Measurements from ENCODE around the gene EHF.
A peak's percentile ranks its signal among the peaks of the same experiment; 100 is the strongest.
"Not testable (repeated sequence)": the region's sequence is repeated elsewhere in the genome, so short reads cannot be mapped to it uniquely, and the experiment has no call there.

EHF gene

GRCh38 chr11:34620820-34621792, at the start of gene EHF:
TSS of gene EHF (plus strand) at chr11:34621093. CDS start at chr11:34642631, 21,538 bp downstream.
- no peak for DNase-seq (ENCODE audit: low read depth)

- no peak for DNase-seq (ENCODE audit: low read depth)
Measured at GRCh38 chr11:34573537-34573936, 47.4 kb upstream of the EHF start.

- DNase-seq (ENCODE audit: low read depth) = no peak
Measured at GRCh38 chr11:34575261-34575660, 45.6 kb upstream of the EHF start.

- DNase-seq (ENCODE audit: low read depth) = no peak
Measured at GRCh38 chr11:34575671-34576070, 45.2 kb upstream of the EHF start.

GRCh38 chr11:34576331-34576730, 44.6 kb upstream of the EHF start:
- DNase-seq (ENCODE audit: low read depth) = no peak

- no peak for DNase-seq (ENCODE audit: low read depth)
Measured at GRCh38 chr11:34583818-34584217, 37.1 kb upstream of the EHF start.

GRCh38 chr11:34585304-34585734, 35.6 kb upstream of the EHF start:
- no peak for DNase-seq (ENCODE audit: low read depth)

- DNase-seq (ENCODE audit: low read depth) = peak; percentile 63
Measured at GRCh38 chr11:34585735-34586487, 35.0 kb upstream of the EHF start.

GRCh38 chr11:34586488-34587281, 34.2 kb upstream of the EHF start:
- DNase-seq (ENCODE audit: low read depth) = no peak

GRCh38 chr11:34587282-34587677, 33.6 kb upstream of the EHF start:
- no peak for DNase-seq (ENCODE audit: low read depth)

- DNase-seq (ENCODE audit: low read depth) = no peak
Measured at GRCh38 chr11:34588023-34588422, 32.9 kb upstream of the EHF start.

GRCh38 chr11:34588701-34589100, 32.2 kb upstream of the EHF start:
- DNase-seq (ENCODE audit: low read depth) = no peak

GRCh38 chr11:34589177-34589576, 31.7 kb upstream of the EHF start:
- not testable (repeated sequence) for DNase-seq (ENCODE audit: low read depth)

GRCh38 chr11:34593085-34593484, 27.8 kb upstream of the EHF start:
- no peak for DNase-seq (ENCODE audit: low read depth)

GRCh38 chr11:34594603-34595002, 26.3 kb upstream of the EHF start:
- DNase-seq (ENCODE audit: low read depth) = no peak

- DNase-seq (ENCODE audit: low read depth) = no peak
Measured at GRCh38 chr11:34595391-34595790, 25.5 kb upstream of the EHF start.

- DNase-seq (ENCODE audit: low read depth) = no peak
Measured at GRCh38 chr11:34595960-34596644, 24.8 kb upstream of the EHF start.

GRCh38 chr11:34599406-34599945, 21.4 kb upstream of the EHF start:
- no peak for DNase-seq (ENCODE audit: low read depth)

- DNase-seq (ENCODE audit: low read depth) = no peak
Measured at GRCh38 chr11:34600339-34601084, 20.4 kb upstream of the EHF start.

GRCh38 chr11:34601085-34601444, 19.8 kb upstream of the EHF start:
- DNase-seq (ENCODE audit: low read depth) = no peak

- DNase-seq (ENCODE audit: low read depth) = no peak
Measured at GRCh38 chr11:34601609-34602008, 19.3 kb upstream of the EHF start.
